RWPE2 (cell line): ENCODE data around the gene KIAA1671.

ENCODE experiments used
- ATAC-seq: fragments of 200-7000 bp; cut with Tn5 transposase; 3 replicates; pipeline ENCODE4 v1.9.1; 2021; ENCODE audit warnings: low read depth
- DNase-seq: peaks from one replicate; pipeline ENCODE4 v3.0.0-alpha.2; 2020; ENCODE audit warnings: low spot score
- H3K27ac ChIP-seq: fragments of 450-650 bp; 2 replicates; pipeline ENCODE4 v1.5.1; 2017; ENCODE audit warnings: mild to moderate bottlenecking; ENCODE audit not compliant: poor library complexity, severe bottlenecking
- H3K27me3 ChIP-seq: fragments of 250-450 bp; sonication (Bioruptor Pico); 2 replicates; pipeline ENCODE4 v1.5.1; 2021; ENCODE audit warnings: mild to moderate bottlenecking, moderate library complexity; ENCODE audit not compliant: insufficient read depth, poor library complexity, severe bottlenecking
- H3K36me3 ChIP-seq: fragments of 250-450 bp; sonication (Bioruptor Pico); 2 replicates; pipeline ENCODE4 v1.5.1; 2020; ENCODE audit warnings: low read depth, mild to moderate bottlenecking, moderate library complexity
- H3K4me1 ChIP-seq: fragments of 250-450 bp; sonication (Bioruptor Pico); 2 replicates; pipeline ENCODE4 v1.5.1; 2021; ENCODE audit warnings: mild to moderate bottlenecking, moderate library complexity; ENCODE audit not compliant: insufficient read depth, poor library complexity, severe bottlenecking
- H3K4me3 ChIP-seq: fragments of 250-450 bp; sonication (Bioruptor Pico); 2 replicates; pipeline ENCODE4 v1.5.1; 2021; ENCODE audit warnings: mild to moderate bottlenecking, moderate library complexity; ENCODE audit not compliant: severe bottlenecking
- H3K9me3 ChIP-seq: fragments of 250-450 bp; sonication (Bioruptor Pico); 2 replicates; pipeline ENCODE4 v1.5.1; 2021; ENCODE audit warnings: mild to moderate bottlenecking, moderate library complexity; ENCODE audit not compliant: severe bottlenecking
- TF ChIP-seq, protein P1 (sequence below): fragments of 450-650 bp; IDR thresholded peaks from one replicate; pipeline ENCODE4 v1.5.1; 2017; ENCODE audit warnings: mild to moderate bottlenecking, moderate library complexity; ENCODE audit not compliant: poor library complexity, severe bottlenecking

Gene KIAA1671

DNA sequence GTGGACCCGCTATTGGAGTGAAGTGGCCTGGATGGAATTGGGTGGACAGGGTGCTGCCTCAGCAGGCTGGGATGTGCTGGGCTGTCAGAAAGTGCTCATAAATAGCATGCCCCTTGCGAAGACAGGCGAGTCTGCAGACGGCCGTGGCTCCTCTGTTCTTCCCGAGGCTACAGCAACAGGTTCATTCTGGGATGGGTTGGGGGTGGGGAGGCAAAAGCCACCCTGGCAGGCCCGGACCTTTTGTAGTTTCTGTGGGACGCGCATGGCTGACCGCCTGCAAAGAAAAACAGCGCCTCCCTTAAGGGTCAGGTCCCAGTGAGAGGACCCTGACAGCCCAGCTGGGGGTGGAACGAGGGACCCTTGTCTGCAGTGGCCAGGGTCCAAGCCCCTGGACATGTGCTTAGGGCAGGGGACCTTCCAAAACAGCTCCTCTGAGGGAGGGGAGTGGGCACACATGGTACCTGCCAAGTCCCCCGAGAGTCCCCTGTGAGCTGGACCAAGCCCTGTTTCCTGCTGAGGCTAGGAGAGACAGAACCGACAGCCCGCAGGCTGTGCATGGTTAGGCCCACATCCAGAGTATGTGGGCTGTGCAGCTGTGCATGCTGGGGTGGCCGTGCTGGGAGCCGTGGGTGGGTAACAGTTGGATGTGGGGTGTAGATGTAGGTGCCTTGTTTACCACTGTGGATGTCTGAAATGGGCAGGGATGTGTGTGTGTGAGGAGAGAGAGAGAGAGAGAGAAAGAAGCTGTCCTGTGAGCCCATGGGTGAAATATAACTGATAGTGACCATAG is 247.4 kb downstream of the KIAA1671 start, which contains the start of gene CRYBB3:
CRYBB3 (plus strand) TSS at position 128 of the 790 bp plus-strand sequence. CDS start 1,539 bp downstream, outside the sequence.
- no peaks in the 10 kb centered on the region for H3K9me3 ChIP-seq
- no peaks in the 10 kb centered on the region for H3K27me3 ChIP-seq
- ATAC-seq (0 out of 3 replicates have a peak, but pooled peaks have one; percentile 15), DNase-seq (no peak)
- H3K36me3 ChIP-seq, result peaks cover 12% of the 10 kb centered on the region
- no peak within 1 kb of the TSS for H3K27ac ChIP-seq
- no peaks in the 10 kb centered on the region for H3K4me1 ChIP-seq
- TF ChIP-seq, protein P1, sequence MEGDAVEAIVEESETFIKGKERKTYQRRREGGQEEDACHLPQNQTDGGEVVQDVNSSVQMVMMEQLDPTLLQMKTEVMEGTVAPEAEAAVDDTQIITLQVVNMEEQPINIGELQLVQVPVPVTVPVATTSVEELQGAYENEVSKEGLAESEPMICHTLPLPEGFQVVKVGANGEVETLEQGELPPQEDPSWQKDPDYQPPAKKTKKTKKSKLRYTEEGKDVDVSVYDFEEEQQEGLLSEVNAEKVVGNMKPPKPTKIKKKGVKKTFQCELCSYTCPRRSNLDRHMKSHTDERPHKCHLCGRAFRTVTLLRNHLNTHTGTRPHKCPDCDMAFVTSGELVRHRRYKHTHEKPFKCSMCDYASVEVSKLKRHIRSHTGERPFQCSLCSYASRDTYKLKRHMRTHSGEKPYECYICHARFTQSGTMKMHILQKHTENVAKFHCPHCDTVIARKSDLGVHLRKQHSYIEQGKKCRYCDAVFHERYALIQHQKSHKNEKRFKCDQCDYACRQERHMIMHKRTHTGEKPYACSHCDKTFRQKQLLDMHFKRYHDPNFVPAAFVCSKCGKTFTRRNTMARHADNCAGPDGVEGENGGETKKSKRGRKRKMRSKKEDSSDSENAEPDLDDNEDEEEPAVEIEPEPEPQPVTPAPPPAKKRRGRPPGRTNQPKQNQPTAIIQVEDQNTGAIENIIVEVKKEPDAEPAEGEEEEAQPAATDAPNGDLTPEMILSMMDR, result no peak
- H3K4me3 ChIP-seq, result no peak within 1 kb of the TSS

DNA sequence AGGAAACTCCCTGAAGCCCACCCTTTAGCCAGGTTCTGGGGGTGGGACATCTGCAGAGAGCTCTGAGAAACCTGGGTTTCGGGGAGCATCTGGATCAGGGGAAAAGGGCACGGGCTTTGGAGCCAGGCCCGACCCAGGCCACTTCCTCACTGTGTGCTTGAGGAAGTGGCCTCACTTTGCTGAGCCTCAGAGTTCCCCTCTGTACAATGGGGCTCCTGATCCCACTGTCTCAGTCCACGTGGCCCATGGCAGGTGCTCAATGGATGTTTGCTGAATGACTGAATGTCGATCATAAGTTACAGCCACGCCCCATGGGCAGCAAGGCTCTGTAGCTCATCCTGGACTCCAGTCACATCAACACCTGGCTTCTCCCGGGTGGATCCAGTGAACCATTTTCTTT is 248.5 kb downstream of the KIAA1671 start:
- no peaks in the 10 kb centered on the region for H3K27me3 ChIP-seq
- TF ChIP-seq, protein P1, result no peak
- no peak for DNase-seq
- no peaks in the 10 kb centered on the region for H3K9me3 ChIP-seq
- ATAC-seq, result no peak
- H3K4me3 ChIP-seq, result no peak overlapping the region
- no peak overlapping the region for H3K27ac ChIP-seq
- H3K36me3 ChIP-seq, result peaks cover 7% of the 10 kb centered on the region; the same call in 1 of the 2 replicates
- no peaks in the 10 kb centered on the region for H3K4me1 ChIP-seq

DNA sequence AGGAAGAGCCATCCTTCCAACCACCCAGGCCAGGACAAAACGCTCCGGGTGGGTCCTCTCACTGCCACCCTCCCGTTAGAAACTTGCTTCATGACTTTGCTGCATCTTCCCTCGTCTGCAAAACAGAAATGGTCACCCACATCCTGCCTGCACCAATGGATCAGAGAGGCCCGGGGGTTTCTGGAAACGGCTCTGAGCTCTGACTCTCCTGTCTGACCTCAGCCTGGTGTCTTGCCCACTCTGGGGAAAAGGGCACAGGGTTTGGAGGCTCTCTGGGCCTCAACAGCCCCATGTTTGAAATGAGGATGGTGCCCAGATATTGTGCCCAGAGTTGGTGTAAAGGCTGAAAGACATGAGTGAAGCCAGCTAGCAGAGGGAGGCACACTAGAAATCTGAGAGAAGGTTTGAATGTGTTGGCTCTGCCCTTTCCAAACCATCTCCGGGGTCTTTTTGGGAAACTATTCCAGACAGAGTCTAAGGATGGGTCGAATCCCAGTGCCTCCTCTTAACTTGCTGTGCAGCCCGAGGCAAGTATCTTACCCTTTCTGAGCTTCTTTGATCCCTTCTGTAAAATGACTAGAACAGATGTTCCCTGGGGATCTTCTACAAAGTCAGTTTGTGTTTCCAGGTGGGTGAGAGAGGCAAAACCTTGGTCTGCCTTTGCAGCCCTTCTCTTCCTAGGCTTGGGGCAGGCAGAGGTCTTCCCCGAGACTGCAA is 249.2 kb downstream of the KIAA1671 start:
- no peak; the same call in 2 of the 3 replicates for ATAC-seq
- no peaks in the 10 kb centered on the region for H3K9me3 ChIP-seq

DNA sequence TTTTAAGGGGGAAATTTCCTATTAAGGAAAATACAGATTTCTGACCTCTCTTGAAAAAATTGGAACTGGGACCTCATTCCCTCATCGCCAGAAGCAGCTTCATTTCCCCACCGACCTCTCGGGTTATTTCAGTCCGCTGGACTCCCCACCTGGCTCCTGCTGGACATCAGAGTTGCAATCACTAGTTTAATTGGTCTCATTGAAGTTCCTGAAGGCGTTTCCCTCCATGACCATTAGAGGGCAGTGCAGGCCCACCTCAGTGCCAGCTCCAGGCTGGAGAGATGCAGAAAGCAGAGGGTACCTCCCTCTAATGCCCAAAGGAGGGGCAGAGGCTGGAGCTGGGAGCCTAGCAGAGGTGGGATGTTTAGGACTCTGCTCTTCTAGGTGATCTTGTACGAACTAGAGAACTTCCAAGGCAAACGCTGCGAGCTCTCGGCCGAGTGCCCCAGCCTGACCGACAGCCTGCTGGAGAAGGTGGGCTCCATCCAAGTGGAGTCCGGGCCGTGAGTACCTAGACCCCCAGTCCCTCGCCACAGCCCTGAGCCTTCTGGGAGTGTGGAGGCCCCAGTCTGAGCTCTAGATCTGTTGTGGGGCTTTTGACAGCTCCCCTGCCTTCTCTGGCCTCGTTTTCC is 249.9 kb downstream of the KIAA1671 start:
- H3K27me3 ChIP-seq, result no peaks in the 10 kb centered on the region
- ATAC-seq, result peak; percentile 60

More for the DNA sequence above, 249.2 kb downstream of the KIAA1671 start:
- TF ChIP-seq, protein P1, result no peak
- Histone ChIP-seq H3K4me1 (no peaks in the 10 kb centered on the region), H3K36me3 (peaks cover 7% of the 10 kb centered on the region; the same call in 1 of the 2 replicates), H3K27ac (no peak overlapping the region), H3K4me3 (no peak overlapping the region), H3K27me3 (no peaks in the 10 kb centered on the region)
- no peak for DNase-seq

More for the DNA sequence above, 249.9 kb downstream of the KIAA1671 start:
- no peak for DNase-seq
- Histone ChIP-seq H3K4me3 (no peak overlapping the region), H3K36me3 (peaks cover 2% of the 10 kb centered on the region; the same call in 1 of the 2 replicates), H3K4me1 (no peaks in the 10 kb centered on the region), H3K27ac (no peak overlapping the region), H3K9me3 (no peaks in the 10 kb centered on the region)
- TF ChIP-seq, protein P1, result peak; percentile 85
